HepG2 (cell line): ENCODE results near the gene MED13L. TPM values are rescaled to one million over a fixed set of nuclear protein-coding genes. Genes with fewer than 3 reads are reported as not detected.

Experiments used
- ATAC-seq: fragments of 200-7000 bp; cut with Tn5 transposase; 3 replicates; pipeline ENCODE4 v1.9.1; 2020; ENCODE audit warnings: mild to moderate bottlenecking, moderate library complexity
- BruUV-seq: library from RNA; stranded (reverse); fragments of 400-500 nt; replicated peaks from 2 replicates; lab custom pipeline; 2021; lab: Mats Ljungman, UMichigan
- CTCF ChIA-PET: fragments of 300-600 bp; formaldehyde crosslinking; extraction: SDS; loops from one replicate; lab custom pipeline; 2021; ENCODE audit warnings: low total read pairs, inconsistent platforms, low intra/inter-chr PET ratio; lab: Yijun Ruan, JAX
- POLR2A ChIA-PET: fragments of 350-600 bp; sonication (Branson Sonifier 250); formaldehyde crosslinking; loops from one replicate; lab custom pipeline; 2020; ENCODE audit warnings: antibody characterized with exemption, inconsistent platforms; lab: Yijun Ruan, JAX
- DNase-seq: peaks from one replicate; pipeline ENCODE4 v3.0.0-alpha.2; 2015; ENCODE audit warnings: low spot score
- FAIRE-seq: peaks from 3 replicates; lab custom pipeline; 2011; peaks lifted over from hg19 to GRCh38; lab: Jason Lieb, UNC
- H2AFZ ChIP-seq: one replicate; pipeline ENCODE4 v1.6.1; 2011; ENCODE audit warnings: low read length, inconsistent platforms
- H3K27ac ChIP-seq: fragments of 300-600 bp; 3 replicates; pipeline ENCODE4 v1.8.0; 2011; ENCODE audit warnings: mixed run types, mild to moderate bottlenecking, mixed read lengths, low read length, inconsistent platforms; ENCODE audit not compliant: insufficient read depth; ENCODE audit errors: extremely low read length
- H3K27me3 ChIP-seq, 2 experiments: fragments of 200-600 bp in 1 of 2; 2 replicates in 1 of 2; 3 replicates in 1 of 2; pipeline versions ENCODE4 v1.6.0 to v1.8.0; 2011; ENCODE audit warnings: low read length in 2 of 2, mild to moderate bottlenecking in 2 of 2, moderate library complexity in 2 of 2, inconsistent platforms in 1 of 2; ENCODE audit not compliant: insufficient read depth in 2 of 2, control insufficient read depth in 1 of 2
- H3K36me3 ChIP-seq, 2 experiments: fragments of 200-600 bp in 1 of 2; replicated peaks in 1 of 2; 2 replicates in 1 of 2; 3 replicates in 1 of 2; pipeline versions ENCODE4 v1.5.1 to v1.8.0; 2011; ENCODE audit warnings: low read length in 2 of 2, inconsistent platforms in 1 of 2; ENCODE audit not compliant: insufficient read depth in 2 of 2, control insufficient read depth in 1 of 2
- H3K4me1 ChIP-seq: 2 replicates; pipeline ENCODE4 v1.5.1; 2012; ENCODE audit warnings: low read length, inconsistent platforms; ENCODE audit not compliant: insufficient read depth
- H3K4me2 ChIP-seq: 2 replicates; pipeline ENCODE4 v1.6.0; 2011; ENCODE audit warnings: low read depth, low read length, inconsistent platforms
- H3K4me3 ChIP-seq, 3 experiments: fragments of 200-600 bp in 1 of 3; sonication (generic), shearing (Covaris generic) in 1 of 3; replicated peaks in 1 of 3; 2 replicates each; pipeline ENCODE4 v1.5.1; 2011 to 2016; ENCODE audit warnings: low read length in 3 of 3, inconsistent platforms in 2 of 3, low read depth in 2 of 3, mild to moderate bottlenecking in 2 of 3, control low read depth in 1 of 3, mixed read lengths in 1 of 3; ENCODE audit not compliant: insufficient read depth in 1 of 3
- H3K79me2 ChIP-seq: one replicate; pipeline ENCODE4 v1.6.1; 2011; ENCODE audit warnings: low read length, inconsistent platforms; ENCODE audit not compliant: insufficient read depth
- H3K9ac ChIP-seq: 2 replicates; pipeline ENCODE4 v1.6.0; 2011; ENCODE audit warnings: mild to moderate bottlenecking, low read depth, low read length, inconsistent platforms; ENCODE audit not compliant: insufficient read depth
- H3K9me3 ChIP-seq: 2 replicates; pipeline ENCODE4 v1.5.1; 2012; ENCODE audit warnings: mild to moderate bottlenecking, low read length
- H4K20me1 ChIP-seq: 2 replicates; pipeline ENCODE4 v1.6.0; 2011; ENCODE audit warnings: inconsistent platforms, mild to moderate bottlenecking, low read length, moderate library complexity; ENCODE audit not compliant: insufficient read depth
- MYNN ChIP-seq: sonication (generic); formaldehyde crosslinking; IDR thresholded peaks from 2 replicates; pipeline ENCODE4 v1.4.0; 2020; ENCODE audit warnings: mild to moderate bottlenecking, low read depth, missing genetic modification reagents
- NCOA5 ChIP-seq: sonication (generic); formaldehyde crosslinking; IDR thresholded peaks from 2 replicates; pipeline ENCODE4 v1.4.0; 2020; ENCODE audit warnings: missing genetic modification reagents
- NONO ChIP-seq, 2 experiments: fragments of 450-650 bp in 1 of 2; sonication (generic) in 1 of 2; formaldehyde crosslinking in 1 of 2; IDR thresholded peaks in 1 of 2; conservative IDR thresholded peaks in 1 of 2; 2 replicates each; pipeline versions ENCODE4 v1.6.1 to v1.8.0; 2017 to 2022; ENCODE audit warnings: mild to moderate bottlenecking in 1 of 2, missing genetic modification reagents in 1 of 2, moderate library complexity in 1 of 2
- RBFOX2 ChIP-seq: fragments of 200-400 bp; formaldehyde crosslinking; IDR thresholded peaks from 2 replicates; pipeline ENCODE4 v1.6.1; 2017; ENCODE audit warnings: low read depth, mild to moderate bottlenecking, low read length
- SMARCC2 ChIP-seq: fragments of 450-650 bp; IDR thresholded peaks from 2 replicates; pipeline ENCODE4 v1.6.1; 2017; ENCODE audit warnings: antibody characterized with exemption, mild to moderate bottlenecking
- ZEB1 ChIP-seq: IDR thresholded peaks from 2 replicates; pipeline ENCODE4 v1.6.1; 2012; ENCODE audit warnings: mild to moderate bottlenecking, low read depth, inconsistent platforms; ENCODE audit not compliant: insufficient replicate concordance
- ZFX ChIP-seq: sonication (generic); formaldehyde crosslinking; IDR thresholded peaks from 2 replicates; pipeline ENCODE4 v1.4.0; 2020; ENCODE audit warnings: mild to moderate bottlenecking, low read depth, missing genetic modification reagents, moderate library complexity
- ZFY ChIP-seq: sonication (generic); formaldehyde crosslinking; IDR thresholded peaks from 2 replicates; pipeline ENCODE4 v1.4.0; 2020; ENCODE audit warnings: missing genetic modification reagents
- ZNF124 ChIP-seq: sonication (generic); formaldehyde crosslinking; IDR thresholded peaks from 2 replicates; pipeline ENCODE4 v1.4.0; 2020; ENCODE audit warnings: missing genetic modification reagents
- ZNF234 ChIP-seq: sonication (generic); formaldehyde crosslinking; conservative IDR thresholded peaks from 2 replicates; pipeline ENCODE4 v1.5.1; 2020; ENCODE audit warnings: mild to moderate bottlenecking, missing genetic modification reagents
- ZNF253 ChIP-seq: sonication (generic); formaldehyde crosslinking; IDR thresholded peaks from 2 replicates; pipeline ENCODE4 v1.8.0; 2022; ENCODE audit warnings: mild to moderate bottlenecking, missing genetic modification reagents, borderline replicate concordance
- ZNF33A ChIP-seq: sonication (generic); formaldehyde crosslinking; IDR thresholded peaks from 2 replicates; pipeline ENCODE4 v1.5.1; 2020; ENCODE audit warnings: missing genetic modification reagents, mild to moderate bottlenecking, moderate library complexity, borderline replicate concordance
- ZNF432 ChIP-seq: sonication (generic); formaldehyde crosslinking; IDR thresholded peaks from 2 replicates; pipeline ENCODE4 v1.5.0; 2020; ENCODE audit warnings: missing genetic modification reagents, mild to moderate bottlenecking, borderline replicate concordance
- ZNF605 ChIP-seq: sonication (generic); formaldehyde crosslinking; IDR thresholded peaks from 2 replicates; pipeline ENCODE4 v1.8.0; 2022; ENCODE audit warnings: mild to moderate bottlenecking, missing genetic modification reagents
- WGBS: methylation state at CpG from one replicate; pipeline ENCODE4 v1.1.6; 2017; ENCODE audit warnings: low lambda C conversion rate; 5-methylcytosine and 5-hydroxymethylcytosine counted together
- in situ Hi-C: cut with HindIII; loops from 2 replicates; pipeline ENCODE4 v1.10.0; 2017; ENCODE audit warnings: low pct_unique_long_range_greater_than_20kb; ENCODE audit not compliant: extremely low pct_ligation_motif_present
- intact Hi-C: fragments of 100-400 bp; cut with micrococcal nuclease; formaldehyde crosslinking; loops from one replicate; pipeline ENCODE4 v1.10.0; 2022; ENCODE audit not compliant: unreplicated experiment
- polyA plus RNA-seq, 8 experiments: library from polyadenylated mRNA; depleted of rRNA in 3 of 8; stranded (reverse) in 7 of 8; unstranded in 1 of 8; fragments of >200 nt; fragmentation: Illumina TruSeq in 4 of 8; extraction: Trizol in 4 of 8; gene quantifications; 2 replicates each; pipeline versions ENCODE4 v1.2.1 to v1.2.3, GENCODE V29; 2011 to 2016; ENCODE audit warnings: low read depth in 4 of 8, missing spikeins in 1 of 8, mixed read lengths in 1 of 8; ENCODE audit not compliant: insufficient read depth in 1 of 8
- total RNA-seq, 5 experiments: library from RNA; depleted of rRNA; stranded (reverse); fragments of >200 nt; fragmentation: Illumina TruSeq; extraction: Trizol; gene quantifications; 2 replicates each; pipeline ENCODE4 v1.2.3, GENCODE V29; 2016; ENCODE audit warnings: low read depth in 1 of 5
- TF ChIP-seq, protein P1 (sequence below): sonication (generic); formaldehyde crosslinking; IDR thresholded peaks from 2 replicates; pipeline ENCODE4 v1.4.0; 2020; ENCODE audit warnings: mild to moderate bottlenecking, missing genetic modification reagents, borderline replicate concordance
- TF ChIP-seq, protein P2 (sequence below): sonication (generic); formaldehyde crosslinking; IDR thresholded peaks from 2 replicates; pipeline ENCODE4 v1.4.0; 2020; ENCODE audit warnings: missing genetic modification reagents
- TF ChIP-seq, protein P3 (sequence below): IDR thresholded peaks from 2 replicates; pipeline ENCODE4 v1.6.1; 2016; ENCODE audit warnings: mild to moderate bottlenecking, missing biosample characterization, missing genetic modification reagents
- TF ChIP-seq, protein P4 (sequence below): sonication (generic); formaldehyde crosslinking; conservative IDR thresholded peaks from 2 replicates; pipeline ENCODE4 v1.4.0; 2020; ENCODE audit warnings: missing genetic modification reagents

Gene MED13L
- total and polyA plus RNA-seq, 2 of the 13 experiments (the other 11 are each of a cell fraction or from before 2014, with no cell fraction given): 24.8 to 38.9 TPM

DNA sequence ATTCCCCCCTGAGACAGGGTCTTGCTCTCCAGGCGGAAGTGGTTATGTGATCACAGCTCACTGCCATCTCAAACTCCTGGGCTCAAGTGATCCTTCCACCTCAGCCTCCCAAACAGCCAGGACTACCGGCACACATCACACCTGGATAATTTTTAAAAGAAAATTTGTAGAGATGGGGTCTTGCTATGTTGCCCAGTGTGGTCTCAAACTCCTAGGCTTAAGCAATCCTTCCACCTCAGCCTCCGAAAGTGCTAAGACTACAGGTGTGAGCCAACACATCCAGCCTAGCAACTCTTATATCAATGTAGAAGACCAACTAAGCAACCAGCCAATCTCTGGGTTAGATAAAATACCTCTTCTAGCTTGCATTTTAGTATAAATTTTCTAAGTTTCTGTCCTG, 297.2 kb downstream of the MED13L start:
- Histone ChIP-seq H3K79me2 (no peaks in the 10 kb centered on the region), H2AFZ (no peak overlapping the region), H3K4me1 (no peaks in the 10 kb centered on the region), H4K20me1 (no peaks in the 10 kb centered on the region), H3K4me3 (no peak overlapping the region), H3K27me3 (no peaks in the 10 kb centered on the region), H3K27ac (no peak overlapping the region), H3K36me3 (peaks cover 9 to 38% of the 10 kb centered on the region in 2 experiments), H3K9ac (no peak overlapping the region), H3K4me2 (no peak overlapping the region), H3K9me3 (no peaks in the 10 kb centered on the region)
- BruUV-seq: no TSS peak
- ATAC-seq (no peak), DNase-seq (no peak), FAIRE-seq (no peak)
- TF ChIP-seq SMARCC2 (no peak), ZNF253 (CRISPR knock-in tag) (no peak), ZNF33A (CRISPR knock-in tag) (no peak), ZNF234 (CRISPR knock-in tag) (no peak), MYNN (CRISPR knock-in tag) (no peak), ZNF432 (no peak), RBFOX2 (no peak), ZFY (CRISPR knock-in tag) (no peak), ZNF124 (no peak), ZFX (CRISPR knock-in tag) (no peak), ZNF605 (CRISPR knock-in tag) (no peak), NONO (IDR thresholded peaks at IDR 0.05) (no peak), NONO (CRISPR knock-in tag; conservative IDR thresholded peaks at IDR 0.05) (no peak), ZEB1 (no peak), NCOA5 (CRISPR knock-in tag) (no peak)
- TF ChIP-seq, protein P1, sequence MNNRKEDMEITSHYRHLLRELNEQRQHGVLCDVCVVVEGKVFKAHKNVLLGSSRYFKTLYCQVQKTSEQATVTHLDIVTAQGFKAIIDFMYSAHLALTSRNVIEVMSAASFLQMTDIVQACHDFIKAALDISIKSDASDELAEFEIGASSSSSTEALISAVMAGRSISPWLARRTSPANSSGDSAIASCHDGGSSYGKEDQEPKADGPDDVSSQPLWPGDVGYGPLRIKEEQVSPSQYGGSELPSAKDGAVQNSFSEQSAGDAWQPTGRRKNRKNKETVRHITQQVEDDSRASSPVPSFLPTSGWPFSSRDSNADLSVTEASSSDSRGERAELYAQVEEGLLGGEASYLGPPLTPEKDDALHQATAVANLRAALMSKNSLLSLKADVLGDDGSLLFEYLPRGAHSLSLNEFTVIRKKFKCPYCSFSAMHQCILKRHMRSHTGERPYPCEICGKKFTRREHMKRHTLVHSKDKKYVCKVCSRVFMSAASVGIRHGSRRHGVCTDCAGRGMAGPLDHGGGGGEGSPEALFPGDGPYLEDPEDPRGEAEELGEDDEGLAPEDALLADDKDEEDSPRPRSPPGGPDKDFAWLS: no peak
- TF ChIP-seq, protein P2, sequence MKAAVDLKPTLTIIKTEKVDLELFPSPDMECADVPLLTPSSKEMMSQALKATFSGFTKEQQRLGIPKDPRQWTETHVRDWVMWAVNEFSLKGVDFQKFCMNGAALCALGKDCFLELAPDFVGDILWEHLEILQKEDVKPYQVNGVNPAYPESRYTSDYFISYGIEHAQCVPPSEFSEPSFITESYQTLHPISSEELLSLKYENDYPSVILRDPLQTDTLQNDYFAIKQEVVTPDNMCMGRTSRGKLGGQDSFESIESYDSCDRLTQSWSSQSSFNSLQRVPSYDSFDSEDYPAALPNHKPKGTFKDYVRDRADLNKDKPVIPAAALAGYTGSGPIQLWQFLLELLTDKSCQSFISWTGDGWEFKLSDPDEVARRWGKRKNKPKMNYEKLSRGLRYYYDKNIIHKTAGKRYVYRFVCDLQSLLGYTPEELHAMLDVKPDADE (CRISPR knock-in tag): no peak
- TF ChIP-seq, protein P3, sequence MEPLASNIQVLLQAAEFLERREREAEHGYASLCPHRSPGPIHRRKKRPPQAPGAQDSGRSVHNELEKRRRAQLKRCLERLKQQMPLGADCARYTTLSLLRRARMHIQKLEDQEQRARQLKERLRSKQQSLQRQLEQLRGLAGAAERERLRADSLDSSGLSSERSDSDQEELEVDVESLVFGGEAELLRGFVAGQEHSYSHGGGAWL: no peak
- TF ChIP-seq, protein P4, sequence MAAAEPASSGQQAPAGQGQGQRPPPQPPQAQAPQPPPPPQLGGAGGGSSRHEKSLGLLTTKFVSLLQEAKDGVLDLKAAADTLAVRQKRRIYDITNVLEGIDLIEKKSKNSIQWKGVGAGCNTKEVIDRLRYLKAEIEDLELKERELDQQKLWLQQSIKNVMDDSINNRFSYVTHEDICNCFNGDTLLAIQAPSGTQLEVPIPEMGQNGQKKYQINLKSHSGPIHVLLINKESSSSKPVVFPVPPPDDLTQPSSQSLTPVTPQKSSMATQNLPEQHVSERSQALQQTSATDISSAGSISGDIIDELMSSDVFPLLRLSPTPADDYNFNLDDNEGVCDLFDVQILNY (CRISPR knock-in tag): no peak
- intact Hi-C loops (no loop called here), in situ Hi-C loops (no loop called here)
- WGBS: 100% methylated on average over 3 of the region's 3 CpGs
- ChIA-PET CTCF (no interaction called here), POLR2A (no interaction called here)
